Mononuclear cell (primary cell): ENCODE data around the gene CRYGA. TPM values are rescaled to one million over a fixed set of nuclear protein-coding genes. Genes with fewer than 3 reads are reported as not detected.
"Not testable (repeated sequence)": the region's sequence is repeated elsewhere in the genome, so short reads cannot be mapped to it uniquely, and the experiment has no call there.

Experiments used
- H3K27me3 ChIP-seq: 2 replicates; pipeline ENCODE4 v1.6.0; 2011; ENCODE audit warnings: low read length, control low read depth; ENCODE audit not compliant: insufficient read depth
- H3K4me1 ChIP-seq: 2 replicates; pipeline ENCODE4 v1.5.1; 2011; ENCODE audit warnings: mild to moderate bottlenecking, low read length, control low read depth; ENCODE audit not compliant: insufficient read depth
- H3K4me3 ChIP-seq: 2 replicates; pipeline ENCODE4 v1.5.1; 2011; ENCODE audit warnings: mild to moderate bottlenecking, low read length, moderate library complexity
- H3K9me3 ChIP-seq: 2 replicates; pipeline ENCODE4 v1.5.1; 2011; ENCODE audit warnings: low read depth, mild to moderate bottlenecking, control low read depth, low read length
- total RNA-seq: library from RNA; depleted of rRNA; stranded (reverse); fragments of >200 nt; gene quantifications from one replicate; pipeline ENCODE4 v1.2.3, GENCODE V29; 2012

The CRYGA gene
- total RNA-seq, 1 donor, result not detected

DNA sequence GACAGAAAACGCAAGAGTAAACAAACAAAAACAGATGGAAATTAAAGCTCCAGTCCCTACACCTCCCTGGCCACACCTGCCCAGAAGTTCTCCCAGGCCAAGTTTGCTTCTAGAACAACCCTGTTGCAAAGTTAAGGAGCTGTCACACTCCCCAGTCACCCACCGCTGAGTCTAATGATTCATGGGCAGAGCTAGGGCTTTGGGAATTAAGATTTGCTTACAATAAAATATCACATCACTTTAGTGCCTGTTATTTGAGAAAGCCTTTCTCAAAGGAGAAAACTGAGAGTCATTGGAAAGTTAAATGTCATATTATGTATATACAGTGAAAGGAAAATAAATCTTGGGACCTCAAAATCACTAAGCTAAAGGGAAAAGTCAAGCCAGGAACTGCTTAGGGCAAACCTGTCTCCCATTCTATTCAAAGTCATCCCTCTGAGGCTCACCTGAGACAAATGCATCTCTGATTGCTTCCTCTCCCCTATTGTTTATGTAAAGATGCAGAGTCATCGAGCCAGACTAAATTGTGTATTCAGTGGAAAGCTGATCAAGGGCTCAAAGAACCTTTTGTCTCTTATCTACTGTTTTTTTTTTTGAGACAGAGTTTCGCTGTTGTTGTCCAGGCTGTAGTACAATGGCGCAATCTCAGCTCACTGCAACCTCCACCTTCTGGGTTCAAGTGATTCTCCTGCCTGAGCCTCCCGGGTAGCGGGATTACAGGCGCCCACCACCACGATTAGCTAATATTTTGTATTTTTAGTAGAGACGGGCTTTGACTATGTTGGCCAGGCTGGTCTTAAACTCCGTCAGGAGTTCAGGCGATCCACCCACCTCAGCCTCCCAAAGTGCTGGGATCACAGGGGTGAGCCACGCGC, 20.2 kb downstream of the CRYGA start:
- no peaks in the 10 kb centered on the region for H3K27me3 ChIP-seq
- H3K4me3 ChIP-seq, result no peak overlapping the region
- no peaks in the 10 kb centered on the region for H3K4me1 ChIP-seq
- no peaks in the 10 kb centered on the region for H3K9me3 ChIP-seq

DNA sequence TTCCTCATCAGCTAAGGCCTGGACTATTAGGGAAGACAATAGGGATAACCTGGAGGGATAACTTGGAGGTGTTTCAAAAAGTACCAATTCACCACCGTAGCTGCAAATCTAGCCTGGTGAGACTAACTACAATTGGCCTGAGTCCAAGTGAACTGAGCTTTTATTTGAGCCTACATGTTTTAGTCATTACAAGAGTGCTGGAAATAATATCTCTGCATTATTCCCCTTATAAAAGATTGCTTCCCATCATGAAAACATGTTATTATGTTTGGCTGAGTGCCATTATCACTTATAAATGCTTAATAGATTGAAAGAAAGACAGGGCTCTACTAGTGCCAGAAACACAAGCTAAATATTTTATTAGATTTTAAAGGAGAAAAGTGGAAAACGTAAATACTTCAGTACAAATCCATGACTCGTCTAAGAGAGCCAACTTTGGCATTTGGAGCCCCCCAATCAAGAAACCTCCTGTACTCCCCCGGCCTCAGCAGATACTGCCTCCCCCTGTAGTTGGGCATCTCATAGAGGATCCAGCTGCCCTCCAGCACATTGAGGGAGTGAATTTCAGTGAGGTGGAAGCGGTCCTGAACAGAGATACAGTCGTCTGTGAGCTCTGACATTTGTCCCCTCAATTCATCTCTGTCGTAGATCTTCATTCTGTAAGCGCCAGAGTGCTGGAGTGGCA, 21.0 kb downstream of the CRYGA start:
- no peaks in the 10 kb centered on the region for H3K9me3 ChIP-seq
- no peak overlapping the region for H3K4me3 ChIP-seq
- no peaks in the 10 kb centered on the region for H3K27me3 ChIP-seq
- no peaks in the 10 kb centered on the region for H3K4me1 ChIP-seq

DNA sequence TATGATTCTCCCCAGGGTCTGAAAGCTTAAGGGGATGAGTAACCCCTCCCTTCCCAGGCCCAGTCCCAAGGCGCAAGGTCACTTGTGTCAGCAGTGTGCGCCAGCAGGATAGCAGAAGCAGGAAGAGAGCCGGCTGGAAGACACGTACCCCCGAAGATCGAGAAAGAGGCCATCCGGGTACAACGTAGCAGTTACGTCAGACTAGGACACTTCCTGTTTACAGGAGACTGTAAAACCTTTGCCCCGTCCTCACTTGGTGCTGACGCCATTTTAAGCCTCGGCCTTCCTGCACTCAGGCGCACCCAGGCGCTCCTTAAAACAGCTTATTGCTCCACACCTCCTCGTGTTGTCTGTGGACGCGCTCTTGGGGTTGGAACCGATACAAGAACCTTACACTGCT, 23.9 kb downstream of the CRYGA start:
- Histone ChIP-seq H3K27me3 (no peaks in the 10 kb centered on the region), H3K9me3 (no peaks in the 10 kb centered on the region), H3K4me3 (no peak overlapping the region), H3K4me1 (peaks cover 8% of the 10 kb centered on the region)

DNA sequence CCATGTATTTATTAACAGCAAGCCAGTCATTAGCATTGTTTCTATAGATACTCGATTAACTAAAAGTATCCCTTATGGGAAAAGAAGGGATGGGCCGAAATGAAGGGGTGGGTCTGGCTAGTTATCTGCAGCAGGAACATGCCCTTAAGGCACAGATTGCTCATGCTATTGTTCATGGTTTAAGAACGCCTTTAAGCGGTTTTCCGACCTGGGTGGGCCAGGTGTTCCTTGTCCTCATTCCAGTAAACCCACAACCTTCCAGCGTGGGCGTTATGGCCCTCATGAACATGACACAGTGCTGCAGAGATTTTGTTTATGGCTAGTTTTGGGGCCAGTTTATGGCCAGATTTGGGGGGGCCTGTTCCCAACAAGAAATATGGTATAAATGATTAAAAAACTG, 25.1 kb downstream of the CRYGA start:
- H3K27me3 ChIP-seq, H3K4me1 ChIP-seq, H3K4me3 ChIP-seq, H3K9me3 ChIP-seq: not testable (repeated sequence)

DNA sequence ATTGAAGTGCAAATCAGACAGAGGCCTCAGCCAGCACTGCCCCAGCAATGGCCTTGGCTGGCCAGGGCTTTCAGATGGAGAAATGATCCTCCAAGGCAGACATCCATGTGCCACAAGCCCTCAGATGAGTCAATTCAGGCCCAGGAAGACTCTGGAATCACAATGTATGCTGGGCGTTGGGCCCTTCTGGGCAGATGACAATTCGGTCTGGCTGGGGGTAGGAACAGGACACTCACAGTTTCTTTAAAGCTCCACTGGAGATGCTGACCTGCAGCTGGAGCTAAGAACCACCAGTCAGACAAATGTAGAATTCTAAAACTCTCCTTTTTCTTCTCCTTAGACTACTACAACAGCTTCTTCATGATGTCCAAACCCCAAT, 26.7 kb downstream of the CRYGA start:
- Histone ChIP-seq H3K4me1 (peaks cover 8% of the 10 kb centered on the region), H3K9me3 (no peaks in the 10 kb centered on the region), H3K4me3 (no peak overlapping the region), H3K27me3 (no peaks in the 10 kb centered on the region)

DNA sequence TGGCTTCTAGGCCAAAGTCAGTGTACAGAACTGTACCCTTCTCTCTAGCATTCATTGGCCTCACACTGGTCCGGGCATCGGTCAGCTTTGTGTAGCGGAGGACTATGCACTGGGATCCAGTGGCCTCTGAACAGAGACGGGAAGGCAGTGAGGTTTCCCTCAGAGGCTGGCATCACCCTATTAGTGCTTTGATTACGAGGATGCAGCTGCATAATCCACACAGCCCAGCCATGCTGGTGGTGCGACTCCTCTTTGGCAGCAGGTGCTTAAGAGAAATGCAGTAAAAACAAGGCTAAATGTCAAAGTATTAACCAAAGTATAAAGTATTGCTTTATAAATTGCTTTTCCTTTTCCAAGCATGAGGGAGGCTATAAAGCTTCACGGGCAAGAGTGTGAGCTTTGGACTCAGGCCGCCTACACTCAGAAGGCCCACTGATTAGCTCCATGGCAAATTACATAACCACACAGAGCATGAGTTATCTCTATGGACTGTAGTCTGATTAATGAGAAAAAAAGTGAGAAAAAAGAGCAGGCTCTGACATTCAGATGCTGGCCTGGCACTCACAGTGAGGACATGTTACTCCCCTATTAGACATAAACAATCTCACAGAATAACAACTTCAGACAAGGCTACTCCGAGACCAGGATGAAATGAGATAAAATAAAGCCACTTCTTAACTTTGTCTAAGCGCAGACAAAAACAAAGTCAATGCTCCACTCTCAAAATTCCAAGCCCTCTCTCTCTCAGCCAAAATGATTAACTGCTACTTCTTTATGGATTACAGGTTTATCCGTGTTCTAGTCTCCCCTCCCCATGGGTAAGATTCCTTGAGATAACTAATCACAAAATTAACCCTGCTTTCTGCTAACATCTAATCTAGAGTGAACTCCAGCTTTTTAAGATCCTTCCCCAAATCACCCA, 27.3 kb downstream of the CRYGA start:
- peaks cover 8% of the 10 kb centered on the region for H3K4me1 ChIP-seq
- no peaks in the 10 kb centered on the region for H3K27me3 ChIP-seq
- H3K9me3 ChIP-seq, result no peaks in the 10 kb centered on the region
- H3K4me3 ChIP-seq, result no peak overlapping the region

DNA sequence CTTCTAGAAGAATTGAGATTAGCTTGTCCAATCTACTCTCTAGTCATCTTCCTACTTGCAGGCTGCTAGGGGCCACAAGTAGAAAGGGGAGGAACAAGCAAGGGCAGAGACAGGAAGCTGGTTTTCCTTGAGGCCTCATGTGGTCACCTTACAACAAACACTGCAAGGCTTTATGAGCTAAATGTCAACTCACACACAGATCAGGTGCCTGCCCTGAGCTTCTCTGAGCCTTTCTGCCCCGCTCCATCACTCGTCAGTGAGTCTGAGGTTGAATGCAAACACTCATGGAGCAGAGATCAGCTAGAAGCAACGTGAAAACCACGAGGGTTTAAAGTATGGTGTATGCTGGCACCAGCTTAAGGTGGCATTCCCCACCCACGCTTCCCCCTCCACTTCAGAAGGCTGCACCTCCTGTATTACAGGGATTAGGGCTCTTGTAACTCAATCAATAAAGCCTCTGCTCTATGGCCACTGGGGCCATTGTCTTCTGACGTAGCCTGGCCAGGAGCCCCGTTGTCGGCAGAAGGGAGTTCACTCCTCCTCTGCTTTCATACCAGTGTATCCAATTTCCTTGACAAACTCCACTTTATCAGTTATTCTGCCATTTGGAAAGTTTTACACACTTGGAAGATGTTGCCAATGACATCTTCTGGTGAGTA, 28.3 kb downstream of the CRYGA start:
- H3K4me3 ChIP-seq, result no peak overlapping the region
- no peaks in the 10 kb centered on the region for H3K27me3 ChIP-seq
- H3K4me1 ChIP-seq, result peaks cover 8% of the 10 kb centered on the region
- no peaks in the 10 kb centered on the region for H3K9me3 ChIP-seq

DNA sequence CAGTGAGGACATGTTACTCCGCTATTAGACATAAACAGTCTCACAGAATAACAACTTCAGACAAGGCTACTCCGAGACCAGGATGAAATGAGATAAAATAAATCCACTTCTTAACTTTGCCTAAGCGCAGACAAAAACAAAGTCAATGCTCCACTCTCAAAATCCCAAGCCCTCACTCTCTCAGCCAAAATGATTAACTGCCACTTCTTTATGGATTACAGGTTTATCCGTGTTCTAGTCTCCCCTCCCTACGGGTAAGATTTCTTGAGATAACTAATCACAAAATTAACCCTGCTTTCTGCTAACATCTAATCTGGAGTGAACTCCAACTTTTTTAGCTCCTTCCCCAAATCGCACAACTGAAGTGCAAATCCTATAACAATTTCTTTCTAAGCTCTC, 32.7 kb downstream of the CRYGA start:
- Histone ChIP-seq H3K27me3 (peaks cover 8% of the 10 kb centered on the region), H3K9me3 (no peaks in the 10 kb centered on the region), H3K4me1 (peaks cover 8% of the 10 kb centered on the region), H3K4me3 (no peak overlapping the region)

DNA sequence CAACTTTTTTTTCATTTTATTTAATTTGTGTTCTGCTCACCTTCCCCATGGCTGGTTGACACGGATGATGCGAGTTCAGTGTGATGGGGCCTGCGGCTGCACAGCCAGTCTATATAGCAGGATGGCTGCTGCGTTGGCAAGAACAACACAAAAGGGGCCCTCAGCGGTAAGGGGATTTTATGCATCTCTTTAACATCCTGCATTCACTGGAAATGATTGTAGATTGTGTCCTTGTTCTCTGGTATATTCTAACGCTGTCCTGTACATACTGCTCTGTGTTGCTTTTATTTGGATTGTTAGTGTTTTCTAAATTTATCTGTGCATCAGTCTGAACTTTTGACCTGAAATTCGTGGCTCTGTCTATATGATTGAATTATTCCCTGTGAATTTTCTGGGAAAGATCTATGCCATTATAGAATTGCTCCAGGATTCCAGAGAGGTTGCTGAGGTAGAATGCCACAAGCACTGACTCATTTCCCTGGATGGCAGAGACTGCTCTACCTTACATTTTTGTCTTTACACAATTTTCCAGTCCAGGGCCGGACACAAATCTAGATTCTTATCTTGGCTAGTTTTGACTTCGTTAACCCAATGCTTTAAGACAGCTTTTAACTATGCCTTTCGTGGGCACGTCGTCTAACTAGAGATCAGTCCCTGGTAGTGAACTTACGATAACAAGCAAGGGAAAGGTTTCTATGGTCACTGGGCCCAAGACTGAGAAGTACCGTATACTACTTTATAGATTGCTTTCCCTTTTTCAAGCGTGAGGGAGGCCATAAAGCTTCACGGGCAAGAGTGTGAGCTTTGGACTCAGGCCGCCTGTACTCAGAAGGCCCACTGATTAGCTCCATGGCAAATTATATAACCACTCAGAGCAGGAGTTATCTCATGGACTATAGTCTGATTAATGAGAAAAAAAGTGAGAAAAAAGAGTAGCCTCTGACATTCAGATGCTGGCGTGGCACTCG, 33.4 kb downstream of the CRYGA start, which contains the start of gene CRYGC:
Gene CRYGC, minus strand, starts transcription at position 85 of the 968 bp plus-strand sequence. Its CDS starts 36 bp downstream, at position 49.
- H3K9me3 ChIP-seq, result no peaks in the 10 kb centered on the region
- H3K27me3 ChIP-seq, result peaks cover 14% of the 10 kb centered on the region
- H3K4me3 ChIP-seq, result no peak within 1 kb of the TSS
- peaks cover 4% of the 10 kb centered on the region for H3K4me1 ChIP-seq

DNA sequence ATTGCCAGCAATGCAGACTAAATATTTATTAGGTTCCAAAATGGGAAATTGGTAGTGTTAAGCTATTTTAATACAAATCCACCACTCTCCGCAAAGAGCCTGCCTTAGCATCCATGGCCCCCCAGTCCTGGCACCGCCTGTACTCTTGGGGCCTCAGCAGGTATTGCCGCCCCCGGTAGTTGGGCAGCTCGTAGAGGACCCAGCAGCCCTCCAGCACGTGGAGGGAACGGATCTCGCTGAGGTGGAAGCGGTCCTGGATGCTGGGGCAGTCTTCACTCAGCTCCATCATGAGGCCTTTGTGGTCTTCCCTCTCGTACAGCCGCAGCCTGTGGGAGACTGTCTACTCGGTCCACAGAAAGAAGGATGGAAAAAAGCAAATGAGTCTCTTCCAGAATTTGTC, 35.3 kb downstream of the CRYGA start:
- no peaks in the 10 kb centered on the region for H3K9me3 ChIP-seq
- H3K4me1 ChIP-seq, result peaks cover 8% of the 10 kb centered on the region
- H3K27me3 ChIP-seq, result peaks cover 30% of the 10 kb centered on the region
- no peak overlapping the region for H3K4me3 ChIP-seq

DNA sequence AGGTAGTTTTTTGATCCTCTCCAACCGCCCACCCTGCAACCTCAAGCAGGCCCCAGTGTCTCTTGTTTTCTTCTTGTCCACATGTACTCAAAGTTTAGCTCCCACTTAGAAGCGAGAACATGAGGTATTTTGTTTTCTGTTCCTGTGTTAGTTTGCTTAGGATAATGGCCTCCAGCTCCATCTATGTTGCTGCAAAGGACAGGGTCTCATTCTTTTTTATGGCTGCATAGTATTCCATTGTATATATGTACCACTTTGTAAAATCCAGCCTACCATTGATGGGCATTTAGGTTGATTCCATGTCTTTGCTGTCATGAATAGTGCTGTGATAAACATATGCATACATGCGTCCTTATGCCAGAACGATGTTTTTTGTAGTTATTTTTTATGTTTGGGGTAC, 36.3 kb downstream of the CRYGA start:
- H3K4me3 ChIP-seq, result no peak overlapping the region
- H3K9me3 ChIP-seq, result no peaks in the 10 kb centered on the region
- peaks cover 8% of the 10 kb centered on the region for H3K4me1 ChIP-seq
- peaks cover 30% of the 10 kb centered on the region for H3K27me3 ChIP-seq

DNA sequence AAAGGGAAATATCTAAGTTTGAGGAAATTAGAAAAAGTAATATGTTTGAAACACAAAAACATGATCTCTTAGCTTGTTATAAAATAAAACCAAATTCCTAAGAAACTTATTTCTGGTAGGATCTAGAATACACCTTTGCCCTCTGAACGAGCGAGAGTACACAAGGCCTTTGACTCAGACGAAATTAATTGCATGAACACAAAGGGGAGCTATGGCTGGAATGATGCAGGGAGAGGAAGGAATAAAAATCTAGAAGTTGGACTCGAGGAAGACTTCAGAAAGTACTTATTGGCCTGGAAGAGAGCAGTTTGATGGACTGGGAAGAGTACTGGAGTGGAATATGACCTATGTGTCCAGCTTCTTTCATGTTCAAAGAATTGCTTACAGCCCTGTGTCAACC, 38.1 kb downstream of the CRYGA start:
- Histone ChIP-seq H3K9me3 (no peaks in the 10 kb centered on the region), H3K27me3 (peaks cover 30% of the 10 kb centered on the region), H3K4me1 (peaks cover 8% of the 10 kb centered on the region), H3K4me3 (no peak overlapping the region)

DNA sequence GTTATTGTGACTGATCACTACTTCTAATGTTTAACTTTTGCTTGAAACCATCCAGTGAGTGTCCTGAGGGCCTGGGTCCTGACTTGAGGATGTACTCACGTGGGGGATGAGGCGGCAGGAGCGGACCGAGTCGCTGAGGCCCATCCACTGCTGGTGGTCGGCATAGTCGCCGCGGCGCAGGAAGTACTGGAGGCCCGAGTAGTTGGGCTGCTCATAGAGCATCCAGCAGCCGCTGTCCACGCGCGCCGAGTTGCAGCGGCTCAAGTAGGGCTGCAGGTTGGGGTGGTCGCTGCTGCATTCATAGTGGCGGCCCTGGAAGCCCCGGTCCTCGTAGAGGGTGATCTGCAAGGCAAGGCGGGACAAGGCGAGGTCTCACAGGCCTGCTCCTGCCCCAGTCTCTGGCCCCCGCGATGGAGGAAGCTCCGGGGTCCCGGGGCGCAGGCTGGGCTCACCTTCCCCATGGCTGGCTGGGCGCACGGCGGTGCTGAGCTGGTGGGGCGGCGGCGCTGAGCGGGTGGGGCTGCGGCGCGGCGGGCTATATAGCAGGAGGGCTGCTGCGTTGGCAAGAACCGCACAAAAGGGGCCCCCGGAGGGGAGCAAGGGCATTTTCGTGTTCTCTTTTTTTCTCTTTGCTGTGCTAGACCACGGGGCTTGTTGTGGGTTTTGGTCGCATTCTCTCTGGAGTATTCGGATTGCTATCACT, 39.2 kb downstream of the CRYGA start, which contains the start of gene CRYGD:
Gene CRYGD, minus strand, starts transcription at position 512 of the 703 bp plus-strand sequence. Its CDS starts 51 bp downstream, at position 461.
- H3K4me1 ChIP-seq, H3K9me3 ChIP-seq, H3K4me3 ChIP-seq: not testable (repeated sequence)
- peaks cover 30% of the 10 kb centered on the region for H3K27me3 ChIP-seq
